ENCODE measurements around the gene TDRD7. TPM values are rescaled to one million over a fixed set of nuclear protein-coding genes. Genes with fewer than 3 reads are reported as not detected.
A peak's percentile ranks its signal among the peaks of the same experiment; 100 is the strongest.

Gene TDRD7, protein sequence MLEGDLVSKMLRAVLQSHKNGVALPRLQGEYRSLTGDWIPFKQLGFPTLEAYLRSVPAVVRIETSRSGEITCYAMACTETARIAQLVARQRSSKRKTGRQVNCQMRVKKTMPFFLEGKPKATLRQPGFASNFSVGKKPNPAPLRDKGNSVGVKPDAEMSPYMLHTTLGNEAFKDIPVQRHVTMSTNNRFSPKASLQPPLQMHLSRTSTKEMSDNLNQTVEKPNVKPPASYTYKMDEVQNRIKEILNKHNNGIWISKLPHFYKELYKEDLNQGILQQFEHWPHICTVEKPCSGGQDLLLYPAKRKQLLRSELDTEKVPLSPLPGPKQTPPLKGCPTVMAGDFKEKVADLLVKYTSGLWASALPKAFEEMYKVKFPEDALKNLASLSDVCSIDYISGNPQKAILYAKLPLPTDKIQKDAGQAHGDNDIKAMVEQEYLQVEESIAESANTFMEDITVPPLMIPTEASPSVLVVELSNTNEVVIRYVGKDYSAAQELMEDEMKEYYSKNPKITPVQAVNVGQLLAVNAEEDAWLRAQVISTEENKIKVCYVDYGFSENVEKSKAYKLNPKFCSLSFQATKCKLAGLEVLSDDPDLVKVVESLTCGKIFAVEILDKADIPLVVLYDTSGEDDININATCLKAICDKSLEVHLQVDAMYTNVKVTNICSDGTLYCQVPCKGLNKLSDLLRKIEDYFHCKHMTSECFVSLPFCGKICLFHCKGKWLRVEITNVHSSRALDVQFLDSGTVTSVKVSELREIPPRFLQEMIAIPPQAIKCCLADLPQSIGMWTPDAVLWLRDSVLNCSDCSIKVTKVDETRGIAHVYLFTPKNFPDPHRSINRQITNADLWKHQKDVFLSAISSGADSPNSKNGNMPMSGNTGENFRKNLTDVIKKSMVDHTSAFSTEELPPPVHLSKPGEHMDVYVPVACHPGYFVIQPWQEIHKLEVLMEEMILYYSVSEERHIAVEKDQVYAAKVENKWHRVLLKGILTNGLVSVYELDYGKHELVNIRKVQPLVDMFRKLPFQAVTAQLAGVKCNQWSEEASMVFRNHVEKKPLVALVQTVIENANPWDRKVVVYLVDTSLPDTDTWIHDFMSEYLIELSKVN
- total RNA-seq: 10 to 100 TPM in 2 of 3 donors, 1 to 10 TPM in 1; 9.8 to 15.1 (median 14.8) TPM

DNA sequence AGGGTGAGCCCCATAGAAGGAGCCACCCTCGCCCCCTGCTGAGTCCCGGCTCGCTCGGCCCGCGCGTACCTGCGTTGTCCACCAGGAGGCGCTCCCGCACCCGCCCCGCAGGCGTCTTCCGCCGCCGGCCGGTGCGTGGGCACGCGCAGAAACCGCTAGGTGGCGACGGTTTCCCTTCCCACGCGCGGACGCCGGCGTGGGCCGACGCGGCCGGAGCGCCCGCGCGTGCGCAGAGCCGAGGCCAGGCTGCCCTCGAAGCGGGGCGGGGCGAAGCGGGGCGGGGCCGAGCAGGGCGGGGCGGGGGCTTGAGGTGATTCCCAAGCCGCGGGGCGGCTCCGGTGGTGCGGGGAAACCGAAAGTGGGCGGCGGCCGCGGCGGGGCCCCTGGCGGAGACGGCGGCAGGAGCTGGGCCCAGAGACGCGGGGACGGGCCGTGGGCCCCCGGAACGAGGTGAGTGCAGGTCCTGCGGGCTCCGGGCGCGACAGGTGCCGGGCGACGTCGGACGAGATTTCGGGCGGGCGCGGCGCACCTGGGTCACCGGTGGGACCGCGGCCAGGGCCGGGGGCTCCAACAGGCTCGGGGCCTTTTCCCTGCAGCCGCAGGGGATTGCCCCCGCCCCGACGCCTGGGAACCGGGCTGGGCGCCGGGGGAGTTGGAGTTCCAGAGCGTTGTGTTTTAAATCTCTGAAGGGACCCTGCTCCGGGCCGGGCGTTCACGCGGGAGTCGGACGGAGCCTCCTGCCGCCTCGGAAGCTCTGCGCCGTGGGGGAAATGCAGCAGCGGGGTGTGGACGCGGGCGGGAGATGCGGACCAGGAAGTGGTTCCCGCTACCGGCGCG is at the start of gene TDRD7:
TSS of gene TDRD7 (plus strand) at position 308 of the 837 bp plus-strand sequence. CDS start 16,370 bp downstream, outside the sequence.
- TF ChIP-seq POLR2AphosphoS5 (IDR thresholded peaks at IDR 0.05): peak in 2 of 3 donors; percentile 28 to 50
- TF ChIP-seq, protein P1, sequence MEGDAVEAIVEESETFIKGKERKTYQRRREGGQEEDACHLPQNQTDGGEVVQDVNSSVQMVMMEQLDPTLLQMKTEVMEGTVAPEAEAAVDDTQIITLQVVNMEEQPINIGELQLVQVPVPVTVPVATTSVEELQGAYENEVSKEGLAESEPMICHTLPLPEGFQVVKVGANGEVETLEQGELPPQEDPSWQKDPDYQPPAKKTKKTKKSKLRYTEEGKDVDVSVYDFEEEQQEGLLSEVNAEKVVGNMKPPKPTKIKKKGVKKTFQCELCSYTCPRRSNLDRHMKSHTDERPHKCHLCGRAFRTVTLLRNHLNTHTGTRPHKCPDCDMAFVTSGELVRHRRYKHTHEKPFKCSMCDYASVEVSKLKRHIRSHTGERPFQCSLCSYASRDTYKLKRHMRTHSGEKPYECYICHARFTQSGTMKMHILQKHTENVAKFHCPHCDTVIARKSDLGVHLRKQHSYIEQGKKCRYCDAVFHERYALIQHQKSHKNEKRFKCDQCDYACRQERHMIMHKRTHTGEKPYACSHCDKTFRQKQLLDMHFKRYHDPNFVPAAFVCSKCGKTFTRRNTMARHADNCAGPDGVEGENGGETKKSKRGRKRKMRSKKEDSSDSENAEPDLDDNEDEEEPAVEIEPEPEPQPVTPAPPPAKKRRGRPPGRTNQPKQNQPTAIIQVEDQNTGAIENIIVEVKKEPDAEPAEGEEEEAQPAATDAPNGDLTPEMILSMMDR (IDR thresholded peaks at IDR 0.05): peak; percentile 84 to 98 (median 89)
- no peak for TF ChIP-seq POLR2A (IDR thresholded peaks at IDR 0.05)
- peak; percentile 58 to 75 for DNase-seq (ENCODE audit: low spot score in 2 of 2)
- Histone ChIP-seq H3K36me3 (no peaks in the 10 kb centered on the region), H3K4me3 (peak within 1 kb of the TSS; percentile 84 to 100 (median 99)), H3K27me3 (no peaks in the 10 kb centered on the region), H3K9me3 (no peaks in the 10 kb centered on the region), H3K27ac (peak within 1 kb of the TSS; percentile 81 to 85), H3K4me1 (no peaks in the 10 kb centered on the region)
- intact Hi-C loops (cut with DNase I; ENCODE audit: low total_unique reads): no loop called here

DNA sequence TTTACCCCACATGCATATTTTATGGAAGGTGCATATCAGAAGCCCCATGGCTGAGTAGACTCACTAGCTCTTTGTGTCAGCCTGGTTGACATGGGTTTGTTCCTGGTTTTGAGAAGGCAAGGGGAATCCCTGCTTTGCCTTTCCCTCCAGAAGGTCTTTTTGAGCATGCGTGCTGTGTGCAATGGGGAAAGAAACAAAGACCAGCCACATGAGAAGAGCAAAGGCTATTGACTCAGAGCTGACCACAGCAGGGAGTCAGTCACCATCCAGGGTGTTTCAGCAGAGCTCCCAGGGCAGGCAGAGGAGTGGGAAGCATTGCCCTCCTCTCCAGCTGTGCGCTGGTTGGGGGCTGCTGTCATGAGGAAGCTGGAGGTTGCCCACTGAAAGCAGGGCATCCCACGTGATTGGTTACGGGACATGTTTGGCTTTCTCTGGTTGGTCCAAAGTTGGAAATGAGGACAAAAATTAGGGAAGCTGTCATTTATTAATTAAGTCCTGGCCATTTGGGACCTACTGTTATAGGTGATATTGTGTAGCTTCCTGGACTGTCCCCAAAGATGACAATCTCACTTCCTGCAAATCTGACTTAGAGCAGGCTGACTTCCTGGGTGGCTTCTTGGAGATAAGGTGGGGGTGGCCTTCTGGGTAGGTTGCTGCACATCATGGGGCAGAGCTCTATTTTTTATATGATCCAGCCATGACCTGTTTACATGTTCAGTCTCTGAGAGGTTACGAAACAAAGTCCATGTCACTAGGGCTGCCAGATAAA is 48.9 kb upstream of the TDRD7 start:
- no peak for TF ChIP-seq POLR2AphosphoS5 (IDR thresholded peaks at IDR 0.05)
- DNase-seq (ENCODE audit: low spot score in 2 of 2): no peak
- intact Hi-C loops (cut with DNase I; ENCODE audit: low total_unique reads): no loop called here
- Histone ChIP-seq H3K36me3 (no peaks in the 10 kb centered on the region), H3K27me3 (no peaks in the 10 kb centered on the region), H3K4me3 (no peak overlapping the region), H3K27ac (no peak overlapping the region), H3K9me3 (no peaks in the 10 kb centered on the region), H3K4me1 (no peaks in the 10 kb centered on the region)

DNA sequence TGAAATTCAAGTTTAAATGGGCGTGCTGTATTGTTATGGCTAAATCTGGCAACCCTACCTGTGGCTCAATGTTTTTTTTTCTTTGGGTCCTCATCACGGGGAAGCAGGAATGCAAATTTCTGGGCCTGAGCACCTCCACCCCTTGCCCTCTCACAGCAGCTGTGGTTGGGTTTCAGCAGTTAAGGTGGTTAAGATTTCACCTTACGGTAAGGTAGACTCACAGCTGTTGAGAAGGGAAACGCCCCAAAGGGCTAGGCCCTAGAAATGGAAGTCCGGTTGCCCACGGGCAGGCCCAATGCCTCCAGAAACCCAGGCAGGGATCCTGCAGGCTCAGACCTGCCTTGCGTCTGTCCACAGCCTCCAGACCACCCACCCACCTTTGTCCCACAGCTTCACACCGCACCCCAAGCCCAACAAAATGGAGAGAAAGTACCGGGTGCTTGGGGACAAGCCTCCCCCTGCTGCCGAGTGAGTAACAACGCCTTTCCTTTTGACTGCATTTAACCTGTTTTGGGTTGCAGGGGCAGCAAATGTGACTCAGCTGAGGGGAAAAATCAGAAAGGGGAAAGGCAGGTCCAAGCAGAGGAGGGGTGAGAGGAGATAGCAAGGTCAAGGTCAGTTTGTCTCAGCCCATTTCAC is 48.1 kb upstream of the TDRD7 start:
- DNase-seq (ENCODE audit: low spot score in 2 of 2): no peak
- H3K36me3 ChIP-seq: no peaks in the 10 kb centered on the region

DNA sequence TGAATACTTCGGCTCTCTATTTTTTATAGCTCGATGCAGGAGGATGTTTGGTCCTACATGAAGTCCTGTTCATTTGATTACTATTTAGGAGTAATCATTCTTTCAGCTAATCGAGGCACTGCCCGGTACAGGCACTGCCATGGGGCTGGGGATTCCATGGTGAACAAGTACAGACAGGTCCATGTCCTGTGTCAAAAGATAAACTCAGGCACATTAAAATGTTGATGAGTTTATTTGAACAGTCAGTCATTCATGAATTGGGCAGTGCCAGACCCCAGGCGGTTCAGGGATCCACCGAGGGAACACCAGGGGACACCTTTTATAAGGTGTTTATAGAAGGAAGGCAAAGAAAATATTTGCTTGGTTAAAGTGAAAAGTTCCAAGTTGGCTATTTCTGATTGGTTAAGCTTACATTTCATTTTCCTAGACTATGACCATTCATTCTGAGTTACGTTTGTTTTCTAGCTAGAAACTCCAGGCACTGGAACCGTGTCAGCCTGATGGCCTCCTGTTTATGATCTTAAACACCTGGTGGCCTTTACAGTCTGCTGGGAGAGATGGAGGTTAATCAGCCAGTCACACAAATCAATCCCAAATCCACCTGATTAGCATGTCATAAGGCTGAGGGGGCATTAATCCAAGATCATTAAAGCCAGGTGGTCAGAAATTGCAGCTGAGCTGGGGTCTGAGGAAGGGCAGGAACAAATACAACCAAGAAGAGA is 47.0 kb upstream of the TDRD7 start:
- H3K36me3 ChIP-seq: no peaks in the 10 kb centered on the region

More for the DNA sequence above, 48.1 kb upstream of the TDRD7 start:
- peaks cover 0 to 4% of the 10 kb centered on the region in 2 donors for H3K9me3 ChIP-seq
- TF ChIP-seq POLR2AphosphoS5 (IDR thresholded peaks at IDR 0.05): no peak
- TF ChIP-seq, protein P1 (IDR thresholded peaks at IDR 0.05): no peak
- no peaks in the 10 kb centered on the region for H3K27me3 ChIP-seq
- H3K4me1 ChIP-seq: no peaks in the 10 kb centered on the region
- H3K27ac ChIP-seq: no peak overlapping the region
- intact Hi-C loops (cut with DNase I; ENCODE audit: low total_unique reads): no loop called here
- no peak overlapping the region for H3K4me3 ChIP-seq

More for the DNA sequence above, 47.0 kb upstream of the TDRD7 start:
- DNase-seq (ENCODE audit: low spot score in 2 of 2): no peak
- no peak overlapping the region for H3K4me3 ChIP-seq
- TF ChIP-seq POLR2A (IDR thresholded peaks at IDR 0.05) (no peak), POLR2AphosphoS5 (IDR thresholded peaks at IDR 0.05) (no peak)
- TF ChIP-seq, protein P1 (IDR thresholded peaks at IDR 0.05): no peak
- H3K9me3 ChIP-seq: peaks cover 0 to 5% of the 10 kb centered on the region in 2 donors
- intact Hi-C loops (cut with DNase I; ENCODE audit: low total_unique reads): no loop called here
- H3K27ac ChIP-seq: no peak overlapping the region
- no peaks in the 10 kb centered on the region for H3K4me1 ChIP-seq
- H3K27me3 ChIP-seq: no peaks in the 10 kb centered on the region

Measured in breast epithelium (tissue), 4 donors.